ENCODE results near the gene MSX1. TPM values are rescaled to one million over a fixed set of nuclear protein-coding genes. Genes with fewer than 3 reads are reported as not detected.

Gene MSX1
- total and polyA plus RNA-seq, 4 donors = 0.13 to 0.33 (median 0.15) TPM; not detected in 1

GRCh38 chr4:4912155-4912554 is 52.7 kb downstream of the MSX1 start:
- H3K27me3 ChIP-seq (ENCODE audit: control insufficient read depth in 4 of 4, insufficient read depth in 4 of 4, low read length in 3 of 4) = peaks cover 0 to 3% (median 0%) of the 10 kb centered on the region in 4 donors
- no peak overlapping the region for H3K9ac ChIP-seq (ENCODE audit: low read depth in 1 of 2, low read length in 2 of 2)
- peaks cover 0 to 7% (median 3%) of the 10 kb centered on the region in 4 donors for H3K9me3 ChIP-seq (ENCODE audit: control insufficient read depth in 4 of 4, low read length in 3 of 4)
- H3K36me3 ChIP-seq (ENCODE audit: control insufficient read depth in 4 of 4, insufficient read depth in 3 of 4, low read depth in 1 of 4, low read length in 3 of 4) = no peaks in the 10 kb centered on the region
- TF ChIP-seq YY1 (IDR thresholded peaks at IDR 0.05) (no peak), RXRA (IDR thresholded peaks at IDR 0.05) (no peak), REST (IDR thresholded peaks at IDR 0.05) (no peak), HNF4G (IDR thresholded peaks at IDR 0.05) (no peak), HNF4A (conservative IDR thresholded peaks at IDR 0.05) (no peak)
- no peak overlapping the region for H3K27ac ChIP-seq (ENCODE audit: low read depth in 1 of 2, low read length in 2 of 2)
- WGBS = 50% methylated on average over 2 of the region's 2 CpGs
- no peak for DNase-seq (ENCODE audit: low spot score)
- H3K4me3 ChIP-seq (ENCODE audit: low read depth in 1 of 3, low read length in 3 of 3) = no peak overlapping the region
- no peaks in the 10 kb centered on the region for H3K4me1 ChIP-seq (ENCODE audit: control insufficient read depth in 4 of 4, insufficient read depth in 4 of 4, low read length in 3 of 4)

- TF ChIP-seq YY1 (IDR thresholded peaks at IDR 0.05) (no peak), FOXA2 (IDR thresholded peaks at IDR 0.05) (no peak)
Observed at GRCh38 chr4:4913147-4913561, 53.7 kb downstream of the MSX1 start.

More at GRCh38 chr4:4913147-4913561, 53.7 kb downstream of the MSX1 start:
- WGBS = 86% methylated on average over 2 of the region's 2 CpGs
- peaks cover 0 to 7% (median 3%) of the 10 kb centered on the region in 4 donors for H3K9me3 ChIP-seq (ENCODE audit: control insufficient read depth in 4 of 4, low read length in 3 of 4)
- no peak overlapping the region for H3K27ac ChIP-seq (ENCODE audit: low read depth in 1 of 2, low read length in 2 of 2)
- H3K9ac ChIP-seq (ENCODE audit: low read depth in 1 of 2, low read length in 2 of 2) = no peak overlapping the region
- H3K36me3 ChIP-seq (ENCODE audit: control insufficient read depth in 4 of 4, insufficient read depth in 3 of 4, low read depth in 1 of 4, low read length in 3 of 4) = no peaks in the 10 kb centered on the region
- H3K27me3 ChIP-seq (ENCODE audit: control insufficient read depth in 4 of 4, insufficient read depth in 4 of 4, low read length in 3 of 4) = peaks cover 0 to 3% (median 0%) of the 10 kb centered on the region in 4 donors
- no peaks in the 10 kb centered on the region for H3K4me1 ChIP-seq (ENCODE audit: control insufficient read depth in 4 of 4, insufficient read depth in 4 of 4, low read length in 3 of 4)
- no peak for DNase-seq (ENCODE audit: low spot score)
- H3K4me3 ChIP-seq (ENCODE audit: low read depth in 1 of 3, low read length in 3 of 3) = no peak overlapping the region

Other genes starting within 250 kb of the MSX1 start
- 1 to 10 TPM in 1 of 2 donors, not detected in 1; 4.6 TPM for gene CYTL1, start 159.8 kb downstream of the MSX1 start, total RNA-seq
- gene CYTL1, start 159.8 kb downstream of the MSX1 start, polyA plus RNA-seq = under 1 TPM in 1 of 2 donors, not detected in 1; 0.13 TPM
- gene STK32B, start 191.8 kb downstream of the MSX1 start, total RNA-seq = under 1 TPM; 0.08 to 0.28 TPM
- gene STK32B, start 191.8 kb downstream of the MSX1 start, polyA plus RNA-seq = under 1 TPM in 1 of 2 donors, not detected in 1; 0.02 TPM

All from liver (tissue), 9 donors.